NCI-H128 (cell line): Measurements from ENCODE around the gene DHX36.

Source experiments
- DNase-seq: peaks from one replicate; lab custom pipeline; 2025; ENCODE audit not compliant: unreplicated experiment; lab: John Stamatoyannopoulos, UW

Gene DHX36

GRCh38 chr3:154227531-154227930, 96.8 kb downstream of the DHX36 start:
- DNase-seq = no peak

- no peak for DNase-seq
Measured at GRCh38 chr3:154225536-154225935, 98.8 kb downstream of the DHX36 start.

- no peak for DNase-seq
Measured at GRCh38 chr3:154224866-154225265, 99.4 kb downstream of the DHX36 start.

GRCh38 chr3:154224366-154224765, 99.9 kb downstream of the DHX36 start:
- no peak for DNase-seq

GRCh38 chr3:154223519-154223918, 100.8 kb downstream of the DHX36 start:
- no peak for DNase-seq
